Fibroblast of lung (primary cell): ENCODE results near the gene SLC28A3. TPM values are rescaled to one million over a fixed set of nuclear protein-coding genes. Genes with fewer than 3 reads are reported as not detected.

Source experiments
- DNase-seq, 2 donors: peaks; one replicate each; pipeline versions ENCODE4 v3.0.0 to v3.0.0-alpha.2; 2010; ENCODE audit warnings: low read depth in 2 of 2
- H2AFZ ChIP-seq: 2 replicates; pipeline ENCODE4 v1.5.1; 2012; ENCODE audit warnings: low read length, control low read depth, inconsistent platforms
- H3K27ac ChIP-seq: 2 replicates; pipeline ENCODE4 v1.5.1; 2011; ENCODE audit warnings: low read length, control low read depth; ENCODE audit not compliant: insufficient read depth
- H3K27me3 ChIP-seq: 2 replicates; pipeline ENCODE4 v1.5.1; 2011; ENCODE audit warnings: mild to moderate bottlenecking, low read length; ENCODE audit not compliant: control insufficient read depth, insufficient read depth
- H3K36me3 ChIP-seq: 2 replicates; pipeline ENCODE4 v1.5.1; 2011; ENCODE audit warnings: low read length; ENCODE audit not compliant: control insufficient read depth, insufficient read depth
- H3K4me1 ChIP-seq: 2 replicates; pipeline ENCODE4 v1.5.1; 2011; ENCODE audit warnings: low read length; ENCODE audit not compliant: control insufficient read depth, insufficient read depth; ENCODE audit errors: extremely low read depth
- H3K4me2 ChIP-seq: 2 replicates; pipeline ENCODE4 v1.5.1; 2011; ENCODE audit warnings: low read length, control low read depth; ENCODE audit not compliant: insufficient read depth; ENCODE audit errors: extremely low read depth
- H3K4me3 ChIP-seq, 4 experiments: fragments of 200-600 bp in 1 of 4; sonication (generic) in 1 of 4; replicated peaks in 1 of 4; 2 replicates each; pipeline ENCODE4 v1.5.1; 2011 to 2016; ENCODE audit warnings: low read length in 4 of 4, low read depth in 3 of 4, mild to moderate bottlenecking in 3 of 4, control low read depth in 2 of 4, inconsistent platforms in 1 of 4, mixed read lengths in 1 of 4; ENCODE audit not compliant: insufficient read depth in 1 of 4; ENCODE audit errors: control extremely low read depth in 1 of 4
- H3K79me2 ChIP-seq: 2 replicates; pipeline ENCODE4 v1.5.1; 2012; ENCODE audit warnings: mild to moderate bottlenecking, low read length, inconsistent platforms; ENCODE audit not compliant: control insufficient read depth, insufficient read depth
- H3K9ac ChIP-seq: 2 replicates; pipeline ENCODE4 v1.5.1; 2011; ENCODE audit warnings: mild to moderate bottlenecking, low read length, control low read depth; ENCODE audit not compliant: insufficient read depth
- H3K9me3 ChIP-seq: 2 replicates; pipeline ENCODE4 v1.5.1; 2012; ENCODE audit warnings: low read depth, low read length; ENCODE audit not compliant: control insufficient read depth, insufficient read depth
- H4K20me1 ChIP-seq: 2 replicates; pipeline ENCODE4 v1.5.1; 2011; ENCODE audit warnings: low read length; ENCODE audit not compliant: control insufficient read depth, insufficient read depth; ENCODE audit errors: extremely low read depth
- CTCF ChIP-seq, 2 donors: IDR thresholded peaks in 1 of 2; conservative IDR thresholded peaks in 1 of 2; 1 replicate in 1 of 2; 2 replicates in 1 of 2; pipeline ENCODE4 v1.5.1; 2011 to 2012; ENCODE audit warnings: low read length in 2 of 2, control low read depth in 1 of 2, inconsistent platforms in 1 of 2, low read depth in 1 of 2, mild to moderate bottlenecking in 1 of 2
- EZH2 ChIP-seq: IDR thresholded peaks from 2 replicates; pipeline ENCODE4 v1.5.1; 2012; ENCODE audit warnings: low read length, control low read depth, mild to moderate bottlenecking; ENCODE audit errors: missing control alignments
- polyA plus RNA-seq, 2 donors: library from polyadenylated mRNA; depleted of rRNA in 1 of 2; stranded (reverse) in 1 of 2; unstranded in 1 of 2; fragments of >200 nt; gene quantifications; 2 replicates each; pipeline ENCODE4 v1.2.1, GENCODE V29; 2011 to 2012; ENCODE audit warnings: missing spikeins in 1 of 2
- total RNA-seq: library from RNA; depleted of rRNA; stranded (reverse); fragments of >200 nt; gene quantifications from 2 replicates; pipeline ENCODE4 v1.2.1, GENCODE V29; 2014

The SLC28A3 gene
- total and polyA plus RNA-seq, 2 donors (not counting 1 experiment from before 2014, with no cell fraction given) = 0.17 to 0.75 TPM

- Histone ChIP-seq H2AFZ (peak overlapping the region; percentile 17), H3K4me2 (peak overlapping the region; percentile 51)
- no peak for TF ChIP-seq EZH2
- no peak for TF ChIP-seq CTCF (conservative IDR thresholded peaks at IDR 0.05 in 1 of 2, IDR thresholded peaks at IDR 0.05 in 1 of 2; ENCODE audit: low read depth in 1 of 2, low read length in 2 of 2)
Measured at GRCh38 chr9:84297162-84297821, 43.3 kb downstream of the SLC28A3 start.

DNA sequence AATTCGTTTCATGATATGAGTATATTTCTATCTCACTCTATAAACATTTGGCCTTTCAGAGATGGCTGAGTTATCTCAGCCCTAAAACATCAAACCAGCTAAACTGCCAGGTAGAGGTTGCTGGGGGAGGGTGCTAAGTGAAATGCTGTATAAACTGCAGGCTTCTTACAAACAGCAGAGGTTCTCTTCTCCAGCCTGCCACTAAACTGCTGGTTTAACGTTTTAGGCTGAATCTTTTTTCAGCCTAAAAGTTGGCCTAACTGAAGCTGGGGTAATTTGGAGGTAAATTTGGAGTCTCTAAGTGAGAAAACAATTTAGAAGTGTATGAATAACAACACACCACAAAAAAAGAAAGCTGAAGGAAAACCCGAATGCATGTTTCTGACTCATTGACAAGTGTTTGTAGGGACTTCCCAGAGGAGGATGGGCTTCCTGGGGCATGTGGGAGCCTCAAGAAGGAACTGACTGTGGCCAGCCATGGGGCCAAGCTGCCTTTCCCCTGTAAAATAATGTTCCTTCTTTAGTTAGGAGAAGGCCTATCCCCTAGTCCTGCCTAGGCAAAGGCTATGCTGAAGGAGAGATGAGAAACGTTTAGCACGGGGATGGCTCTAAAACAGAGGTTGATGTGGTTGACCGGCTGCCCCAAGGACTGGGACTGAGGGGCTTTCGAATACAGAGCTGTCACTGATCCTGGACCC, 44.3 kb downstream of the SLC28A3 start:
- H3K27ac ChIP-seq = peak overlapping the region; percentile 59
- H3K79me2 ChIP-seq = no peaks in the 10 kb centered on the region
- H3K4me1 ChIP-seq = peaks cover 12% of the 10 kb centered on the region
- H3K4me3 ChIP-seq = no peak overlapping the region
- no peak overlapping the region for H3K9ac ChIP-seq
- H3K27me3 ChIP-seq = no peaks in the 10 kb centered on the region
- TF ChIP-seq CTCF (conservative IDR thresholded peaks at IDR 0.05 in 1 of 2, IDR thresholded peaks at IDR 0.05 in 1 of 2; ENCODE audit: low read depth in 1 of 2, low read length in 2 of 2) (no peak), EZH2 (no peak)
- H4K20me1 ChIP-seq = no peaks in the 10 kb centered on the region
- H3K4me2 ChIP-seq = no peak overlapping the region
- no peaks in the 10 kb centered on the region for H3K36me3 ChIP-seq
- peak; percentile 39 to 88 for DNase-seq
- H2AFZ ChIP-seq = peak overlapping the region; percentile 0
- no peaks in the 10 kb centered on the region for H3K9me3 ChIP-seq

More at GRCh38 chr9:84297162-84297821, 43.3 kb downstream of the SLC28A3 start:
- H3K4me1 ChIP-seq = peaks cover 12% of the 10 kb centered on the region
- H3K4me3 ChIP-seq = no peak overlapping the region
- no peak overlapping the region for H3K9ac ChIP-seq
- no peaks in the 10 kb centered on the region for H4K20me1 ChIP-seq
- peak; percentile 27 to 83 for DNase-seq
- H3K27me3 ChIP-seq = no peaks in the 10 kb centered on the region
- no peaks in the 10 kb centered on the region for H3K79me2 ChIP-seq
- no peaks in the 10 kb centered on the region for H3K9me3 ChIP-seq
- no peak overlapping the region for H3K27ac ChIP-seq
- no peaks in the 10 kb centered on the region for H3K36me3 ChIP-seq

DNA sequence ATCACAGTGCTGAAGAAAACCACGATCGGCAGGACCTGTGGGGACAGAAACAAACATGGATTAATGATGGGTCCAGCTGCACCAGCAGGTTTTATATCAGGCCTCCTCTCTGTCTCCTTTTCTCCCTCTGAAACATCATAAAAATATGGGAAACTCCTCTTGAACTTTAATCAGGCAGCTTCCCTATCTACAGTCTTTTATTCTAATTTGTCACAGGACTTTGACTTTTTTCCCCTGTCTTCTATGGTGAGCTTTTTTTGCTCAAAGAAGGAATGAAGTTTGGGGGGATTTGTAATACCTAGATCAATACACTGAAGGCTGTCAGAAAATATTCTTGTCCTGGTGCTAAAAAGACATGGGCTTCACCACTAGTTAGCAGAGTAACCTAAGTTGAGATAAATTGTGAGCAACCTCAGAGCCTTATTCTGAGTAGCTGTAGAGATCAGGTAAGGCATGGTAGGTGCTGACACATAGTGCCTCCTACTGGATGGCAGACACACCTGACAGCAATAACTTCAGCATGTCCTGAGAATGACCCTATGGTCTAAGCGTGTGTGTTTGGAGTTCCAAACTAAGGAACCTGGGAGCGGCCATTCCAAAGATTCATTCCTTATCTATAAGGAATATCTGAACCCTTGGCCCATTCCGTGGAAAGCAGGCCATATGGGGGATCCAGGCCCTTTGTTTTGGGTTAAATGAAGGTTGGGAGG, 46.2 kb downstream of the SLC28A3 start:
- Histone ChIP-seq H4K20me1 (no peaks in the 10 kb centered on the region), H3K9me3 (no peaks in the 10 kb centered on the region), H3K4me3 (no peak overlapping the region), H3K27me3 (no peaks in the 10 kb centered on the region), H2AFZ (no peak overlapping the region), H3K36me3 (no peaks in the 10 kb centered on the region), H3K4me2 (no peak overlapping the region), H3K9ac (no peak overlapping the region), H3K27ac (no peak overlapping the region), H3K79me2 (no peaks in the 10 kb centered on the region), H3K4me1 (peaks cover 12% of the 10 kb centered on the region)
- DNase-seq = no peak
- TF ChIP-seq CTCF (conservative IDR thresholded peaks at IDR 0.05 in 1 of 2, IDR thresholded peaks at IDR 0.05 in 1 of 2; ENCODE audit: low read depth in 1 of 2, low read length in 2 of 2) = no peak
- no peak for TF ChIP-seq EZH2
